HG03457 (cell line): Measurements from ENCODE around the gene PCDH19.

Experiments
- ATAC-seq: cut with Tn5 transposase; IDR thresholded peaks from one replicate; pipeline ENCODE4 v1.9.1; 2021; ENCODE audit warnings: moderate number of reproducible peaks; ENCODE audit not compliant: unreplicated experiment

Gene PCDH19

GRCh38 chrX:100407147-100407783, 2.8 kb downstream of the PCDH19 start:
- ATAC-seq = no peak

DNA sequence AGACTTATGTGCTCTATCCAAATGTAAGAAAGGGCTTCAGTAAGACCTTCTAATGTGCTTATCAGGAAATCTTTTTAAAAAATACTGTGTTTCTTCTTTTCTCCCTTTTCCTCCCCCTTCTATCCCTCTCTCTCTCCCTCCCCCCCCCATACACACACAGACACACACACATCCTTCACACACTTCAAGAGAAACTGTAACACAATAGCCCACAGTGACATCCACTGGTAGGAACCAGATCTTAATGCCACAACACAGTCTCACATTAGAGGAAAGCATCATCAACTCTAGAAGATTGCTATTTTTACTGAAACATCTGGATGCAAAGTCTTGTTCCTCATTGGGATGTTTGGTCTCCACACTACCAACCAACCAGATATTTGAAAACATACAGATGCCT, 4.6 kb downstream of the PCDH19 start:
- ATAC-seq = no peak

GRCh38 chrX:100404851-100405250, 5.2 kb downstream of the PCDH19 start:
- no peak for ATAC-seq

- no peak for ATAC-seq
Measured at GRCh38 chrX:100395781-100396180, 14.3 kb downstream of the PCDH19 start.

GRCh38 chrX:100381619-100382018, 28.5 kb downstream of the PCDH19 start:
- ATAC-seq = no peak

- no peak for ATAC-seq
Measured at GRCh38 chrX:100379388-100379986, 30.6 kb downstream of the PCDH19 start.

GRCh38 chrX:100377826-100378225, 32.2 kb downstream of the PCDH19 start:
- ATAC-seq = no peak

DNA sequence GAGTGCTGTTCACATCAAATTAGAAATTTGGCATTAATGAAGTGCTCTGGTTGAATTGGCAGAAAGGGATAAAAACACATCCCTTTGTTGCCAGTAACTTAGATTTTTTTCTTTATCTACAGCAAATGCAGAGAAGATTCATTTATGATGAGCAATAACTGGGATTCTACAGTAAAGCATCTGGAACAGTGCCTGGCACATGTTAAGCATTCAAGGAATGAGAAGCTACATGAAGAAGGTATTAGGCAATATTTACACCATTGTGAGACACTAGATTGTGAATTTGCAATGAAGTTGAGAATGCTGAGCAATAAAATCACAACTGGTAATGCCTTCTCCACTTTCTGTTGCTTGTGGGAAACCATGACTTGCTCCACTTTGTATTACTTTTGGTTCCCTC, 33.5 kb downstream of the PCDH19 start:
- ATAC-seq = no peak

DNA sequence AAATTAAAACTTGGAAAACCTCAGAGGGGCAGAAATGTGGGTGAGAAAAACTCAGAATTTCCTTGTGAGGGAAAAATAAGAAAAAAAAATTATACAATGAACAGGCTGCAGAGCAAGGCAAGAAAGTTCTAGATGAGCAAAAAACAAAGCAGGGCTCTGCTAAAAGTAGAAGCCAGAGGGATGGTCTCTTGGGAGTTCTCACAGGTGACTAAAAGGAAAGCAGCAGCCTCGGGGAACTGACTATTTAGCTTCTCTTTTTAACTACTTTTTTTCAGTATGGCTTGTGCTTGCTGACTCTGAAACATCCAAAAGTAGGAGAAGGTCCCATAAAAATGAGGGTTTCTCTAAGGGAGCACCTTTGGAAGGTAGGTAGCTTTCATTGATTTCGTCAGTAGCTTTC, 36.4 kb downstream of the PCDH19 start:
- ATAC-seq = no peak

GRCh38 chrX:100368167-100368566, 41.9 kb downstream of the PCDH19 start:
- no peak for ATAC-seq

GRCh38 chrX:100363896-100364295, 46.2 kb downstream of the PCDH19 start:
- no peak for ATAC-seq

DNA sequence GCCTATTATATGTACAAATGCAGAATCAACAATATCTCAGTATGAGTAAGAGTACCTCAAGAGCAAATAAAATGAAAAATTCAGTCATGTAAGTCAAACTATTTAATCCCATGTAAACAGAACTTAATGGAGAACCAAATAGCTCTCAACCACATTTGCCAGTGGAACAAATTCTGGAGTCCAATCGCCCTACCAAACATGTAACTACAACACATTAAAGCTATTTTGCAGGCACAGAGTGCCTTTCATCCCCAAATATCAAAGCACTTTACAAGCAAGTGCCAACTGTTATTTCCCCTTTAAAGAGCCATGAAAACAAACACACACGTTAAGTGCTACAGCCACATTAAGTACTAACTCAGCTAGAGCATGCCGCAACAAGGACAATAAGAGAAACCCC, 51.3 kb downstream of the PCDH19 start:
- ATAC-seq = no peak

GRCh38 chrX:100356351-100356896, 53.6 kb downstream of the PCDH19 start:
- ATAC-seq = no peak

DNA sequence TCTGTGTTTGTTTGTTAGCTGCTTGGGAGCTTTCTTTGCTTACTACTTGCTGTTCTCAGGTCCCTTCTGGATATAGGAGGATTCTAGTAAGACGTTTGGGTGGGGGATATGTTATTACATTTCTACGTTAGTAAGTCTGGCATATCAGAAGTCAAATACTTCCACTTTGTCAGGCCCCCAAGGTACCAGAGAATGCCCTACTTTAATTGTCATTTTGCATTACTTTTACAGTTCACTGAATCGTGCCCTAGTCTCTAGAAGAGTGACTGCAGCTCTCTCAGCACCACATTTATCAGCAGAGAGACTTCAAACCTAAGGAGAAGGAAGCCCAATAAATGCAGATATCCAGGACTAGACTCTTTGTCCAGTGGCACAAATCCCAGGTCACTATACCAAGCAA, 54.4 kb downstream of the PCDH19 start:
- ATAC-seq = no peak

DNA sequence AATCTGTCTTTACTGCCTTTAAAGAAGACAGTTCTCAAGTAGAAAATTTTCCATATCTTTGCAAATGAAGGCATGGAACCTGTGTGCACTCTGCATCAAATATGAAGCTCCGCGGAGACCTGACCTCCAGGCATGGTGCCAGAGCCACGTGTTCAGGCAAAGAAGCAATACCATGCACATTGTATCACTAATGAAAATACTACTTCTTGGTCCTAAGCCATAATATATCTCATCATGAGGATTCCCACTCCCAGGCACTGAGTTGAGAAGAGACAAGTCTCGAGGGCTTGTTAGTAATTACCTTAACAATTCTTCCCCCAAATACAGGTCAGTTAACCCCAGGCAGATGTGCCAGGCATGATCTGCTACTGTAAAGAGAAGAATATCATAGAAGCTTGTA, 56.7 kb downstream of the PCDH19 start:
- no peak for ATAC-seq

GRCh38 chrX:100350704-100351489, 59.2 kb downstream of the PCDH19 start:
- no peak for ATAC-seq

GRCh38 chrX:100349391-100349790, 60.7 kb downstream of the PCDH19 start:
- no peak for ATAC-seq

DNA sequence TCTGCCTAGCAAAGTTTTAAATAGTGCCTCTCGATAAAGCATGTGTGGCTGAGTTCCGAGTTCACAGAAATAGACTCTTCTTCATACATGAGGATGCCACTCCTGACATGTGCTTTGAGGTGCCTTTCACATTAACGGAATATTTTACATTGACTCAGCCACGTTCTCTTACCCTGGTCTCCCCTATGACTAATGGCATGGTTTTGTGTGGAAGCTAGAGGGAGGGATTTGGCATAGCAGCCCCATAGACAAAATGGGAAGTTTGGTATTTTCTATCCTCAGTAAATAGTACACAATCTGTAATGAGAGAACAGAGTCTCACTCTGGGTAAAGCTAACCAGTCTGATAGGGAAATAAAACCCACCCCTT, 68.9 kb downstream of the PCDH19 start:
- no peak for ATAC-seq

GRCh38 chrX:100340491-100341141, 69.5 kb downstream of the PCDH19 start:
- ATAC-seq = no peak

DNA sequence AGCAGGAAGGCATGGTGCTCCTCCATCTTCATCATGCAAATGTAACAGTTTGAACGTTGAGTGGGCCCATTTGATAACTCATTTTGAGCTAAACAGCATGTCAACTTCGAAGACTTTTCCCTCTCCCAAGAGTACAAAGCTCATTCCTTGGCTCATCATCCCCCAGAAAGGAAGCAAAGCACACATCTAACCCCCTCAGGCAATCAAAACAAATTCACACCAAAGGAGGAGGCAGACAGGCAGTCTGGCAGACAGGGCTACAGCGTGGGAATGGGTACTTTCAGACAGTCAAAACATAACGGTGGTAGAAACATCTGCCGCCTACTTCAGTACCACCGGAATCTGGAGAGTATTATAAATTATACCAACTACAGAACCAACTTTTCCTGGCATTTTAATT, 81.7 kb downstream of the PCDH19 start:
- ATAC-seq = no peak

- no peak for ATAC-seq
Measured at GRCh38 chrX:100319716-100320115, 90.4 kb downstream of the PCDH19 start.

- no peak for ATAC-seq
Measured at GRCh38 chrX:100316987-100317386, 93.1 kb downstream of the PCDH19 start.
